GM18873 (cell line): ENCODE measurements around the gene PTPRN.

Source experiments
- ATAC-seq: cut with Tn5 transposase; IDR thresholded peaks from one replicate; pipeline ENCODE4 v1.9.1; 2021; ENCODE audit warnings: mild to moderate bottlenecking, moderate library complexity, moderate number of reproducible peaks; ENCODE audit not compliant: unreplicated experiment, low FRiP score

Gene PTPRN

GRCh38 chr2:219308142-219309101, 779 bp downstream of the PTPRN start:
- ATAC-seq: no peak

- no peak for ATAC-seq
These were observed 3.2 kb downstream of the PTPRN start for GRCh38 chr2:219306047-219306446.

DNA sequence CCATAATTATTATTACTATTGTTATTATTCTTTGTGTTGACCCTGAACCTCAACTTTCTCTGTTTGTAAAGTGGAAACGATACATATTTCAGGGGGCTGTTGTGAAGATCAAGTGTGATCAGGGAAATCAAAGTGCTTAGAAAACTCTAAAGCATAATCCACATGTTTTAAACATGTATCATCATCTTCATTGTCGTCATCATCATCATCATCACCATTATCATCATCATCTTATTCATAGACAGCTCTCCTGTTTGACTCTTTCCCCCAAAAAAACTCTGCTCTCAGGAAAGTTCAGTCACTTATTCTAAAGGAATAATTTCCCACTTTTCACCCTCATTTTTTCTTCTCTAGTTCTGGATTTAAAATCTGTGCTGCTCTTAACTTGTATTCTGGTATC, 5.0 kb downstream of the PTPRN start:
- no peak for ATAC-seq

DNA sequence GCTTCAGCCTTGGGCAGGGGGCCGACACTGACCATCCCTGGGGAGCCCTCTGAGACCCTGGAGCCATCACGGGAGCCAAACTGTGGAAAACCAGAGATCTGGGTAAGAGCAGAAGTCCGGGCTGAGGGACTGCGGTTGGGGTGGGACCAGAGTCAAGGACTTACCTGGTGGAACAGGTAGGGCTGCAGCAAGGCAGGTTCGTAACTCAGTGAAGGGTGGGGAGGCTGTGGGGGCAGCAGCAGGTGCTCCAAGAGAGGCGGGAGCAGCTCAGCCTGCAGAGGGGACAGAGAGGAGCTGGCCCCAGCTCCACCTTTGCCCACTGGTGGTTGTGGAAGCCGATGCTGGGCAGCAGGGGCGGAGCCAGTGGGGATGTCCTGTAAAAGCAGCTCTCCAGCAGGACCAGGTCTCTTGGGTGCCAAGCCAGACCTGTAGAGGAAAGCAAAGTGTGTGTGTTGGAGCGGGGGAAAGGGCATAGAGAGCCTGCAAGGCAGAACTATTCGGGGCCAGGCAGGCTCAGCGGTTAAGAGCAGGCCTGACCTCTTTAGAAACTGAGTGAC, 6.7 kb downstream of the PTPRN start:
- no peak for ATAC-seq

DNA sequence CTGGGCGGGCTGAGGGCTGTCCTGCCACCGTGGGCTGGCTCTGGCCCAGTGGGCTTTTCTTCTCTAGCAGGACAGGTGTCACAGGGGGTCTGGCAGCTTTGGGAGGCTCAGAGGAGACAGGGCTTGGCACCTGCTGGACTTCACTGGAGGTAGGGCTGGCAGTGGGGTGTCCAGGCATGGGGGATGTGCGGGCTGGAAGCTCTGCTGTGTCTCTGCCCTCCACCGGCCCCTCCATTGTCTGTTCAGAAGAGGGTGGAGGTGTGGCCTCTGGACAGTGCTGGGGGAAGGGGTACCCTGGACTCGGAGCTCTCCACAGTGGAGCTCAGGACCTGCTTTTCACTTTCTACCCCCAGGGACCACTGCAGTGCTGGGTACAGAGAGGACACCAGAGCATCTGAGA, 9.2 kb downstream of the PTPRN start:
- no peak for ATAC-seq

DNA sequence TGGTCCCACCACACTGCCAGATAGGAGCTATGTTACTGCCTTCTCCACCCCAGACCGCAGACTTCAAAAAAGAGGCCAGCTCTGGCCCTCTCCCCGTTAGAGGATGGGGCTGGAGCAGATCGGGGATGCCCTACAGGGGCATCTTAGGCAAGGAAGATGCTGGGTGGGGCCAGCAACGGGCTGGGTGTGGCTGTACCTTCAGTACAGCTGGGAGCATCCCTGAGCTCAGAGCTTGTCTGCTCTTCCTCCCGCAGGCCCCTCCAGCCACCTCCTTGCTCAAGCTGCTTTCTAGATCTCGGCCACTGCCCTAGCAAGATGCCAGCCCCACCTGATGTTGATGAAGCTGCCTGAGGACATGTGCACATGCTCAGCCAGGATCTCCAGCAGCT, 9.8 kb downstream of the PTPRN start:
- ATAC-seq: no peak

- ATAC-seq: no peak
These were observed 10.3 kb downstream of the PTPRN start for GRCh38 chr2:219298759-219299371.

DNA sequence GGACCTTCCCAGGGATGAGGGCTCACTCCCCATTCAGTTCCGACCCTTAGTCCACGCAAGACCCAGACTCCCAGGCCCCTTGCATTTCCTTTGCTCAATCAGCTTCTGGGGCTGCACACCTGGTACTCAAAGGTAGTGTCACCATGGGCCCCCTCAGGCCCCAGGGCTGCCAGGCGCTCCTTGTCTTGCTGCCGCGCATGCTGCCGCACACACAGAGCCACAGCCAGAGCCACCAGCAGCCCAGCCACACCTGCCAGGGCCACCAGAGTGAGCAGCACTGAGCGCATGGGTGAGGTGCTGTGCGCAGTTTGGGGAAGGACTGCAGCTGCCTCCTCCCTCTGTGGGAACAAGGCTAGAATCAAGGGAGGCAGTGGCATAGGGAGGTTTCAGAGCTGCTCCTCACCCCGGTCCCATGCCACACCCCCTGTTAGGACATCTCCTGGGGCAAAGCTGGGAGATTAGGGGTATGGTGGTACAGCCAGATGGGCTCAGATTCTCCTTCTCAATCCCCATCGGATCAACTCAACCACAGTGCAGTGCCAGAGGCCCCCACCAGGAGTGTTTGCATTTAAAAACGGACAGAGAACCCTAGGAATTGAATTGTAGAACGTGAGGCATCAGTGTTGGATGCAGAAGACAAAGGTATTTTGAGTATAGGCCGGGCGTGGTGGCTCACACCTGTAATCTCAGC, 11.3 kb downstream of the PTPRN start:
- no peak for ATAC-seq

- ATAC-seq: no peak
These were observed 12.4 kb downstream of the PTPRN start for GRCh38 chr2:219296631-219297391.

- ATAC-seq: no peak
These were observed 13.1 kb downstream of the PTPRN start for GRCh38 chr2:219296142-219296541.

- peak; percentile 82 for ATAC-seq
These were observed 14.5 kb downstream of the PTPRN start for GRCh38 chr2:219294356-219295351.

DNA sequence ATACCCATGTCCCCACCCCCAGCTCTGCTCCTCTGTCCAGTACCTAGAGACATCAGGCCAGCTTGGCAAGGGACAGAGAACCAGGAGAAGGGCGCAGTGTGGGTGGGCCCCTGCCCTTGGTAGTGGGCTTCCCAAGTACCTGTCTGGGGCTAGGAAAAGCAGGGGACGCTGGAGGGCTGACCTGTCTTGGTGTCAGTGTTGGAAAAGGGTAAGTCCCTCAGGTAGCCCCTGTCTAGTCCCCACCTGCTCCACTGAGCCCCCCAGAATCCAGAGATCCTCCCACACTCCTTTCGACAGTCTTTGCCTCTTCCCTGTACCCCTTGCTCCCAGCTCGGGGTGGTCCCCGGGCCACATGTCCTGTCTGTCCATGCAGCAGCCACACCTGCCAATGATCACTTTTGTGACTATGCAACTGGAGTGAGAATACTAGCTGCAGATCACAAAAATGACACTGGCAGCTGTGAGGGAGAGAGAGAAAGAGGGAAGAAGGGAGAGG, 15.4 kb downstream of the PTPRN start:
- ATAC-seq: no peak

GRCh38 chr2:219292616-219293015, 16.6 kb downstream of the PTPRN start:
- no peak for ATAC-seq

GRCh38 chr2:219291910-219292490, 17.2 kb downstream of the PTPRN start:
- ATAC-seq: no peak

GRCh38 chr2:219291394-219291793, 17.8 kb downstream of the PTPRN start:
- ATAC-seq: no peak

- ATAC-seq: no peak
These were observed 18.6 kb downstream of the PTPRN start for GRCh38 chr2:219290381-219291171.

GRCh38 chr2:219289537-219290361, 19.5 kb downstream of the PTPRN start:
- ATAC-seq: no peak
